GM18858 (cell line): Measurements from ENCODE around the gene ASCL4.
"Not testable (repeated sequence)": the region's sequence is repeated elsewhere in the genome, so short reads cannot be mapped to it uniquely, and the experiment has no call there.

ENCODE experiments used
- ATAC-seq: cut with Tn5 transposase; IDR thresholded peaks from one replicate; pipeline ENCODE4 v1.9.1; 2021; ENCODE audit not compliant: unreplicated experiment

Gene ASCL4, protein sequence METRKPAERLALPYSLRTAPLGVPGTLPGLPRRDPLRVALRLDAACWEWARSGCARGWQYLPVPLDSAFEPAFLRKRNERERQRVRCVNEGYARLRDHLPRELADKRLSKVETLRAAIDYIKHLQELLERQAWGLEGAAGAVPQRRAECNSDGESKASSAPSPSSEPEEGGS

DNA sequence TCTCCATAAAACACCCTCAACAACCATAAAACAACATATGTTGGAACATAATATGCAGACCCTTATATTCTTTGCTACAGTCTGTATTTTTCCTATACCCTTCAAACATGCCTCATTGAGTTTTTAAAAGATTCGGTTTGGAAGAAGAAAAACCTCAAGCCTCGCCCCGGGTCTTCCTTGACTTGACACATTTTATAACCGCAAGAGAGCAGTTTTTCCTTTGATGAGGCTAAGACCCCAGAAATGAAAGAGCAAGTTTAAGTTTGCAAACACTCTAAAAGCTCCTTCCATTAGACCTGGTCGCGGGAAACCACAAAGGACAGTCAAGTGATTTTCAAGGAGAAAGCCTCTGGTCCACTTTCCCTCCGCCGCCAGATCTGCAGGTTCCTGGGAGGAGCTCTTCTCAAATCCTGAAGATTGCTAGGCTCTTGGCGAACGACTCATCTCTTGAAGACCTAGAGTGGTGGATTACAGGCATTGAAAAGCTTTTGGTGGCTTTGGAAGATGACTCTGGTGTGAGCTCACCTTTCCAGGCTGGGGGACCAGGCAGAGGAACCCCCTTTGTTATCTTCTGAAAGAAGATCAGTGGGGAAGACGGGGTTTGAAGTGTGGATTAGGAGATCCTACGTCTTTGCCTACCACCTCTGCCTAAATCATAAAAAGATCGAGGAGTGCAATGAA, at the start of gene ASCL4:
ASCL4 (plus strand) TSS at position 356 of the 681 bp plus-strand sequence. CDS start 515 bp downstream, outside the sequence.
- ATAC-seq = no peak

DNA sequence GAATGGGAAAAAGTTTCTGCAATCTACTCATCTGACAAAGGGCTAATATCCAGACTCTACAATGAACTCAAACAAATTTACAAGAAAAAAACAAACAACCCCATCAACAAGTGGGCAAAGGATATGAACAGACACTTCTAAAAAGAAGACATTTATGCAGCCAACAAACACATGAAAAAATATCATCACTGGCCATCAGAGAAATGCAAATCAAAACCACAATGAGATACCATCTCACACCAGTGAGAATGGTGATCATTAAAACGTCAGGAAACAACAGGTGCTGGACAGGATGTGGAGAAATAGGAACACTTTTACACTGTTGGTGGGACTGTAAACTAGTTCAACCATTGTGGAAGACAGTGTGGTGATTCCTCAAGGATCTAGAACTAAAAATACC, 47.2 kb upstream of the ASCL4 start:
- not testable (repeated sequence) for ATAC-seq

DNA sequence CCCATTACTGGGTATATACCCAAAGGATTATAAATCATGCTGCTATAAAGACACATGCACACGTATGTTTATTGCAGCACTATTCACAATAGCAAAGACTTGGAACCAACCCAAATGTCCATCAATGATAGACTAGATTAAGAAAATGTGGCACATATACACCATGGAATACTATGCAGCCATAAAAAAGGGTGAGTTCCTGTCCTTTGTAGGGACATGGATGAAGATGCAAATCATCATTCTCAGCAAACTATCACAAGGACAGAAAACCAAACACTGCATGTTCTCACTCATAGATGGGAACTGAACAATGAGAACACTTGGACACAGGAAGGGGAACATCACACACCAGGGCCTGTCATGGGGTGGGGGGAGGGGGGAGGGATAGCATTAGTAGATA, 46.8 kb upstream of the ASCL4 start:
- not testable (repeated sequence) for ATAC-seq

DNA sequence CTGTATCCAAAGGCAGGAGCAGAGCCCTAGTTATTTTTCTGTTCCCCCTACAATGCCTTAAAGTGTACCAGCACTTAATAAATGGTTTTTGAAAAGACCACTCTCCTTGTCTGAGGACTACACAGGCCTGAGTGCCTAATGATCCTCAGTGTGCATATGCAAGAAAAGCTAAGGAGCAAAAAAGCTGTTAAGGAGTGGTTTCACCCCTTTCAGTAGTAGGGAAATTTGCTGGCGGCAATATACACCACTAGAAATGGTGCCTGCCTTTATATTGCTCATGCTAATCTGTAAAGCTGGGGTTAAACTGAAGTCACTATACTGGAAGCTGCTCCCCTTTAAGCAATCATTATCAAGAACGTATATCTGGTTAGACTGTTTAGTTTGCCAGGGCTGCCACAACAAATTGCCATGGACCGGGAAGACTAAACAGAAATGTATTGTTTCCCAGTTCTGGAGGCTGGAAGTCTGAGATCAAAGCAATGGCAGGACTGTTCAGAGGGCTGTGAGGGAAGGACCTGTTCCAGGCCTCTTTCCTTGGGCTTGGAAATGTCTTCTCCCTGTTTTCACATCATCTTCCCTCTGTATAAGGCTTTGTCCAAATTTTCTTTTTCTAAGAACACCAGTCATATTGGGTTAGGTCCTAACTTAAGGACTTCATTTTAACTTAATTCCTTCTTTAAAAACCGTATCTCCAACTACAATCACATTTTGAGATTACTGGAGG, 43.7 kb upstream of the ASCL4 start:
- ATAC-seq = no peak

DNA sequence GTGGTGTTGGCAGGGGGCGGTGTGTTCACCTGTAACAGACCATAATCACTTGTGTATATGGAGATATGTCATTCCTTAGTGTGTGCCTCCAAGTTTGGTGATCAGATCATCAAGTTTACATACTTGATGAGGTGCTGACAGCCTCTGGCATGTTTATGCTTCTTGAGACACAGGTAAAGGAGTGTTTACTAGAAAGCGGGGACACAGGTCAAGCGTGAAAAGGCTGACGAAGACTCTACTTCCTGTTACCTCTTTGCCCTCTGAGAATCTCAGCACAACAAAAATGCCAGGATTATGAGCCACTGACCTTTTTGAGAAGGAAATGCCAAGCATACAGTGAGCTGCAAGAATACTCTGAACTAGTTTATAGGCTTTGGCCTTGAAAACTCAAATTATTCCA, 43.1 kb upstream of the ASCL4 start:
- ATAC-seq = no peak

DNA sequence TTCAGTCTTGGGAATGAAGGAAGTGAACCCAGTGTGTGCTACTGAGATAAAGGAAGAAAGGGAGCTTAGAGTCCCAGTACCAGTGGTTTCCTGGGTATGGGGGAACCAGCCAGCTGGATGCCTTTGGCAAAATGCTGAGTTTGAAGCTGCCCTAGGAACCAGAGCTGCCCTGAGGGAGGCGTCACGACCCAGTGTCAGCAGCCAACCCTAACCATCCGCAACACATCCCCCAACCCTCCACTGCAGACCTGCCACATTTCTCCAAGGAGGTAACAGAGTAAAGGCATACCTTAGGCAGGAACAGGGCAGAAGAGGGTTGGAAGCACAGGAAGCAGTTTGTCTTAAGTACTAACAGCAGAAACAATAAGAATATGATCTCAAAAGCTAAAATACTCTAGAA, 42.1 kb upstream of the ASCL4 start:
- ATAC-seq = no peak

DNA sequence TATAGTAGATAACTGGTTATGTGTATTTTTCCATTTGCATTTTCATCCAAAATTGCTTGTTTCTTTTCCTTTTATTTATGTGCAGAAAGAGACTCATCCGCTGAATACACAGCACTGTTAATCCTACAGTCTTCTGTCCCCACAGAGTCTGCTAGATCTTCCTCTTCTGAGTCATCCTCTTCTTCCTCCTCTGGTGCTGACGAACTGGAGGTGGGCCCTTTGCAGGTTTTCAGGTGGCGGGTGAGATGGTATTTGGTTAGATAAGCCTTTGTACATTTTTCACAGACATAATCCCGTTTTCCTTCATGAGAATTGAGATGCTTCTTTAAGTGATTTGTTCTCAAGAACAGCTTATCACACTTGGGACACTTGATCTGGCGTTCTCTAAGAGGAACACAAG, 40.4 kb upstream of the ASCL4 start:
- no peak for ATAC-seq

DNA sequence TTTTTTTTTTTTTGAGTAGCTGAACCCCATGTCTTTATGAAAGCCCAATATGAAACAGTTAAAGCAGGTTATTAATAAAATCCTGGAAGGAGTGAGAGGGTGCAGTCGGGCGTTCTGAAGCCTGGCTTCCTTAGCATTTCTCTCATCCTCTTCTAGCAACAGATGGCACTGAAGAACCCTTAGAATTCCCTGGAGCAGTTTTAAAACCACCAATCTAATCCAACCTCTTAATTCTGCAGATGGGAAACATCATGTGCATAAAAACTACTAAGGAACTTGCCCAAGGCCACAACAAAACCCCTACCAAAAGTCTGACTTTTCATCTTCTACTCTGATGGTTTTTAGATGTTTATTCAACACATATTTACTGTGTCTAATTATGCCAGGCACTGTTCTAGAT, 38.7 kb upstream of the ASCL4 start:
- no peak for ATAC-seq

DNA sequence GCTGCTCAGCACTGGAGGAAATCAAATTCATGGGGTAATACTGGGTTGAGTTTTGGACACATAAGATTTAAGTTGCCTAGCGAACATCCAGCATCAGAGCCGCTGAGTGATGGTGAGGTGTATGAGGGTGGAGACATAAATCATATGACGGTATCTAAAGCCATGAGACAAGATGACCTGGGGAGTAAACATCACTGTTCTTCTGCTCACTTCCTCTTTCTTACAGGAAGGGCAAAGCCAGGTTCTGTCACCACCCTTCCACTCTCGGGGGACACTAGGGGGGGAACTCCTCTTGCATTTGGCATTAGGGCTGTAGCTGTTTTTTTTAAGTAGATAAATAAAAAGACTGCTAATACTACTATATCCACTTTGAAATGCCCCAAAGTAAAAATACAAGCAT, 37.6 kb upstream of the ASCL4 start:
- peak; percentile 90 for ATAC-seq

DNA sequence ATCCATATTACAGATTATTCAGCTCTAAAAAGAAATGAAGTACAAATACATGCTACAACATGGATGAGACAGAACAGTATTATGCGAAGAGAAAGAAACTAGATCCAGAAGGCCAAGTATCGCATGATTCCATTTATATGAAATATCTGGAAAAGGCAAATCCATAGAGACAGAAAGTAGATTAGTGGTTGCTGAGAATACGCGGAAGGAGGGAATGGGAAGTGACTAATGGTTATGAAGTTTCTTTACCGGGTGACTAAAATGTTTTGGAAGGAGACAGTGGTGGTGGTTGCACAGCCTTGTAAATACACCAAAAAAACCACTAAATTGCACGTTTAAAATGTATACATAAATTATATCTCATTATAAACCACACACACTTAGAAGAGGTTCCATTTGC, 26.0 kb upstream of the ASCL4 start:
- ATAC-seq = no peak

DNA sequence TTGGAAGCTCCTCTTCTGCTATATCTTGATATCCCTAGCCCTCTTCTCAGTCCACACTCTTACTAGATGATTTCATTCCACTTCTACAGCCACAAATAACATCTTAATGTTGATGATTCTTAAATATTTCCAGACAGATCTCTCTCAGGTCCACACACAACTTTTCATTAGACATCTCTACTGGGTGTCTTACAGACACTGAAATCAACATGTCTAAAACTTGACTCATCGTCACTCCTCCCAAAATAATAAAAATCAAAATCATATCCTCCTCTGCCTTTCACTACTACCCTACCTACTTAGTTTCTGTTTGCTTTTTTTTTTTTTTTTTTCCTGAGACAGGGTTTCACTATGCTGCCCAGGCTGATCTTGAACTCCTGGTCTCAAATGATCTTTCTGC, 25.4 kb upstream of the ASCL4 start:
- ATAC-seq = no peak

DNA sequence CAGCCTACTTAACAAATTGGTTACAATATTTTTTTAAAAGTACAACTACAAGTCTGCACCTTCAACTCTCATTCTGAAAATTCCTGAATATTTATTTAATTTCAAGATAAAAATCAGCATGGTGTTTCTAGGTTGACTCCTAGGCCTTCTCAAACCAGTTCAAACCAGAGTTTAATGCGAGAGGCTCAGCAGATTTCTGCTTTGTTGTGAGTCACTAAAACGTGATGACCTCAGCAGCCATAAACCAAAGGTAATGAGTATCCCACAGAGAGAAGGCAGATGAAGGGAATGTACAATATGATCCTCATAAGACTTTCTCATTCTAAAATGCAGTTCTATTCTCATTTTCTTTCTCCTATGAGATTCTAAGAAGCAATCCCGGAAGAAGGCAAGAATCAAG, 15.1 kb upstream of the ASCL4 start:
- no peak for ATAC-seq

DNA sequence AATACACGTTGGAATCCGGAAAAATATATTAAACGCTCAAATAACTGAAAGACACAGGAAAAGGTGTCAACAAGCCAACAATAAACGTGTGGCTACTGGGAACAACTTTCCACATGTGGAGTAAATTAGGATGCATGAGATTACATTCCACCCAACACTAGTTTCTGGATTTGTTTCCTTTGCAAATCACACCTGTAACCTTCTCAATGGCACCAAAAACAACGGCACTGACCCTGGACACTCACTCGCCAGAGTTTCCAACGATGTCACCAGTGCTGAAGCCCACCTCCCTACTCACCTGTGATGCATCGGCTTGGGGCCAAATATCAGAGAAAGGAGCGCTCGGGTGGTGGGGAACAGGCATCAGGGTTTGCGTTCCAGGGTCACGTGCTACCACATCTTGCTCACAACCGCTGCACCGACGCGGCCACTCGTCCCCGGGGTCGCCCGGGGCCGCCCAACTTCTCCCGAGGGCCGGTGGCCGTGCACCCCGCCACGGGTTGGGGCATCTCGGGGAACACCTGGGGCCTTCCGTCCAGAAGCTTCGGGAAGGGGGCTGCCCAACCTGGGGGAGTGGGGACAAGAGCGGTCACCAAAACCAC, 14.2 kb upstream of the ASCL4 start:
- no peak for ATAC-seq

DNA sequence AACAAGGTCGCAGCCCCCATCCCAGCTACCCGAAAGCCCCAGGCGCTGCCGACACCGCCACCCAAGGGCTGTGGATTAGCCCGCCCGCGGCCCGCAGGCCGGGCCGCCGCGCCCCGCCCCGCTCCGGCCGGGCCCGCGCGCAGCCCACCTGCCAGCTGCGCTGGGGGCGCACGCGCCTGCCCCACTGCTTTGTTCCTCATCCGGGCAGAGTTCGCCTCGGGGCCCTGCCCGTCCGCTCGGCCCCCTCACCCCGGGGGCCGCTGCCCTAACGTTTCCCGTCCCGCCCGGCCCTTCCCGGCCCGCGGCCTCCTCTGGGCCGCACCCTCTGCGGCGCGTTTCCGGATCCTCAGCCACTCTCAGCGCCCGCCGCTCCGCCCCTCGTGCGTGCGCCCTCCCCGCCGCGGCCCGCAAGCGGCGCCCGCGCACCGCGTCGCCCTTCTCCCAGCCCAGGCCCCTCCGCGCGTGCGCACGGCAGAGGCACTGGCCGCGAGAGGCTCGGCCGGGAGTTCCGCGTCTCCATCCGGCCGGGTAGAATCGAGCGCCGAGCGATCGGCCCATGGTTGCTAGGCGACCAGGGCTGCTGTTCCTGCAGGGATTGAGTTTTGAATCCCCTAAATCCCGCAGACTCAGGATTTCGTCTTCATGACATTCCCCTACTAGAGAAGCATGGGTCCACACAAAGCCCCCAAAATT, 13.5 kb upstream of the ASCL4 start, which contains the start of gene PRDM4:
PRDM4 (minus strand) TSS at position 329 of the 693 bp plus-strand sequence. CDS start 622 bp downstream, outside the sequence.
- ATAC-seq = peak; percentile 93

DNA sequence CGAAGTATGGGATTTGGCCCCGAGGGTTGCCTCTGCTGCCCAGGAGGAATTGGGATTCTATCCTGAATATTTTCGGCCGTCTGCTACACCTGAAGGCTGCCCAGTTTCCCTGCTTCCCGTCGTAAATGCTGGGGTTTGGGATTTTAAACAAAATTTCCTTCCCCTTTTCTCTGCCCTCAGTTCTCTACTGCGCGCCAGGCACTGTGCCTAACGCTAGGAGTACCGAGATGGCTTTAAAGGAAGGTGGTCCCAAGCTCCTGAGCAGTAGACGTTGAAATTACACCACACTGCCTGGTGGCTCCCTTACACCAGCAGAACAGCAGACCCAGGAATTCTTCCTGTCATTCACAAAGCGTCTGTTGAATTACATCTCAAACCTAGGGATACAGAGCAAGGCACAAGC, 13.0 kb upstream of the ASCL4 start:
- no peak for ATAC-seq

DNA sequence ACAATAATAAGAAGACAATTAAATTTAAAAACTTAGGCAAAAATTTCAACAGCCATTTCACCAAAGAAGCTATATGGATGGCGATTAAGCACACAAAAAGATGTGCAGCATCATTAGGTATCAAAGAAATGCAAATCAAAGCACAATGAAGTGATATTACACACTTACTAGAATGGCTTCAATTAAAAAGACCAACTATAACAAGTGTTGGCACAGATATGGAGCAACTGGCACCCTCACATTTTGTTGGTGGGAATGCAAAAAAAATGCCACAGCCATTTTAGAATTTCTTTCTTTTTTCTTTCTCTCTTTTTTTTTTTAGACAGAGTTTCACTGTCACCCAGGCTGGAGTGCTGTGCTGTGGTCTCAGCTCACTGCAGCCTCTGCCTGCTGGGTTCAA, 11.6 kb upstream of the ASCL4 start:
- ATAC-seq = no peak

DNA sequence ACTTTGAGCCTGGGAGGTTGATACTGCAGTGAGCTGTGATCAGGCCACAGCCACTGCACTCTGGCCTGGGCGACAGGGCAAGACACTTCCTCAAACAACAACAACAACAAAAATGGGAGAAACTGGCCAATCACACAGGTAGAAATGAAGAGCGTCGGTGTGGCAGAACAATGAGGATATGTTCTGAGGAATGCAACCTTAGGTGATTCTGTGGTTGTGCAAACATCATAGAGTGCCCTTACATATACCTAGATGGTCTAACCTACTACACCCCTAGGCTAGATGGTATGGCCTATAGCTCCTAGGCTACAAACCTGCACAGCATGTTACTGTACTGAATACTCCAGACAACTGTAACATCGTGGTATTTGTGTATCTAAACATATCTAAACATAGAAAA, 9.9 kb upstream of the ASCL4 start:
- ATAC-seq = no peak

DNA sequence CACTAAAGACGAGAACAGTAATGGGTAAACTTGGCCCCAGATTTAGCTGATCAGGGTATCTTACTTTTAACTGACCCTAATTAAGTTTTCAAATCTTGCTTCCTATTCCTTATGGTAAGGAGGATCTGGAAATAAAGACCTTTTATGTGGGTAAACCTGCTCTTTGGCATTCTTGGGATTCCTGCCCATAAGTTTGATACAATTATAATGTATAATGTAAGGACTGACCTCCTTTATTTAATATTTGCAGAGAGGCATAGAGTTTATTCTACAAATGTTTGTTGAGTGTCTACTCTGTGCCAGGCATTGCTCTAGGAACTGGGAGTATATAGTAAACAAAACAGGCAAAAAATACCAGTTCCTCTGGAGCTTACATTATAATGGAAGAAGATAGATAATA, 9.2 kb upstream of the ASCL4 start:
- ATAC-seq = no peak

DNA sequence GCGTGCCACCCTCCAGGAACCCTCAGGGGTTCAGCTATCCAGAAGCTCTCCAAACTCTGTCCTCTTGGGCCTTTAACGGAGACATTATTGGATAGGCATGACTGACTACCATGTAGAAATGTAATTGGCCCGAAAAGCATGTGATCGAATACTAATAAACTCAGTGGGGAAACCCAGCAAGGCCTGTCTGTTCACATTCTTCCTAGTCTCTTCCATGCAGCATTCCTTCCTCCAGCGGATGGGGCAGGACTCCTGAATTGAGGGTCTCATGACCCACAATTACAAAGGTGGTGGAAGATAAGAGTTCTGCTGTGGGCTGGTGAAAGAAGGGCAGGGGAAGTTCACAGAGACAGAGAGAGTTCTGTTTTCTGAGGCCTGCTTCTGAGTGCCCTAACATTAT, 7.0 kb upstream of the ASCL4 start:
- no peak for ATAC-seq

DNA sequence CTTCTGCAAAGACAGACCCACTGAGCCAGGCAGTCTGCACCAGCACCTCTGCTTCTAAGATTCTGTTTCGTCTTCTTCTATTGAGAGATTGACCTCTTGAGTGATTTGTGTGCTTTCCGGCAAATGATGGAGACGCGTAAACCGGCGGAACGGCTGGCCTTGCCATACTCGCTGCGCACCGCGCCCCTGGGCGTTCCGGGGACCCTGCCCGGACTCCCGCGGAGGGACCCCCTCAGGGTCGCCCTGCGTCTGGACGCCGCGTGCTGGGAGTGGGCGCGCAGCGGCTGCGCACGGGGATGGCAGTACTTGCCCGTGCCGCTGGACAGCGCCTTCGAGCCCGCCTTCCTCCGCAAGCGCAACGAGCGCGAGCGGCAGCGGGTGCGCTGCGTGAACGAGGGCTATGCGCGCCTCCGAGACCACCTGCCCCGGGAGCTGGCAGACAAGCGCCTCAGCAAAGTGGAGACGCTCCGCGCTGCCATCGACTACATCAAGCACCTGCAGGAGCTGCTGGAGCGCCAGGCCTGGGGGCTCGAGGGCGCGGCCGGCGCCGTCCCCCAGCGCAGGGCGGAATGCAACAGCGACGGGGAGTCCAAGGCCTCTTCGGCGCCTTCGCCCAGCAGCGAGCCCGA, 703 bp downstream of the ASCL4 start:
- ATAC-seq = no peak

DNA sequence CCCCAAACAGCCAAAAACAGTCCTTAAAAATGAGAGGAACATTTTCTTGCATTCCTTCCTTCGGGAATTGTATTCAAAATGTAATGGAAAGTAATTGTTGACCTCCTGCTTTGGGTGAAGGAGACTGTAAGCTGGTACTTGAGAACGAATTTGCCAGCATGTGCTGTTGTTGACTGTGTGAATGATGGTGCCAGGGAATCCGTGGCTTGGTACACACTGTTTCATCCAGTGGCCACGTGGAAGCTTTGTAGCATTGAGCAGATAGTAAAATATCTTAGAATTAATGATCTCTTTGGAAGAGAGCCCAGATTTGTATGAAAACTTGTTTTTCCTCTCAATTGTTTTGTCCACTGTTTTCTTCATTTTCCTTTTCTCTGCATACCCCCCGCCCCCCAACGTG, 1.7 kb downstream of the ASCL4 start:
- ATAC-seq = no peak
